GM19328 (cell line): Measurements from ENCODE around the gene HNRNPA2B1.

ENCODE experiments used
- ATAC-seq: cut with Tn5 transposase; IDR thresholded peaks from one replicate; pipeline ENCODE4 v1.9.1; 2021; ENCODE audit warnings: mild to moderate bottlenecking, moderate library complexity; ENCODE audit not compliant: unreplicated experiment

The HNRNPA2B1 gene

GRCh38 chr7:26200444-26201246 lies at the start of gene HNRNPA2B1:
TSS of gene HNRNPA2B1 (minus strand) at chr7:26200746. CDS start at chr7:26200577, 169 bp downstream.
- ATAC-seq, result peak; percentile 59

GRCh38 chr7:26250239-26250638 lies 49.7 kb upstream of the HNRNPA2B1 start:
- ATAC-seq, result no peak

GRCh38 chr7:26245150-26245549 lies 44.6 kb upstream of the HNRNPA2B1 start:
- no peak for ATAC-seq

- no peak for ATAC-seq
Observed at GRCh38 chr7:26238032-26238431, 37.5 kb upstream of the HNRNPA2B1 start.

GRCh38 chr7:26237035-26237807 lies 36.7 kb upstream of the HNRNPA2B1 start:
- no peak for ATAC-seq

GRCh38 chr7:26233902-26234511 lies 33.5 kb upstream of the HNRNPA2B1 start:
- no peak for ATAC-seq

GRCh38 chr7:26227987-26228386 lies 27.4 kb upstream of the HNRNPA2B1 start:
- ATAC-seq, result no peak

- ATAC-seq, result no peak
Observed at GRCh38 chr7:26224359-26224758, 23.8 kb upstream of the HNRNPA2B1 start.

GRCh38 chr7:26216049-26216448 lies 15.5 kb upstream of the HNRNPA2B1 start:
- ATAC-seq, result no peak

GRCh38 chr7:26213807-26214515 lies 13.4 kb upstream of the HNRNPA2B1 start:
- no peak for ATAC-seq

GRCh38 chr7:26212921-26213718 lies 12.6 kb upstream of the HNRNPA2B1 start:
- no peak for ATAC-seq

- ATAC-seq, result no peak
Observed at GRCh38 chr7:26208040-26208439, 7.5 kb upstream of the HNRNPA2B1 start.

GRCh38 chr7:26203016-26203415 lies 2.5 kb upstream of the HNRNPA2B1 start:
- no peak for ATAC-seq

GRCh38 chr7:26202019-26202990 lies 1.8 kb upstream of the HNRNPA2B1 start:
- no peak for ATAC-seq

- peak; percentile 38 for ATAC-seq
Observed at GRCh38 chr7:26201247-26202018, 887 bp upstream of the HNRNPA2B1 start, which contains the start of gene CBX3. TSS of gene CBX3 (plus strand) at chr7:26201745. CDS start at chr7:26202999, 1,254 bp downstream.

- no peak for ATAC-seq
Observed at GRCh38 chr7:26200038-26200443, 505 bp downstream of the HNRNPA2B1 start.

GRCh38 chr7:26199301-26200037 lies 1.1 kb downstream of the HNRNPA2B1 start:
- ATAC-seq, result no peak
